ENCODE results near the gene SLC8A3. TPM values are rescaled to one million over a fixed set of nuclear protein-coding genes. Genes with fewer than 3 reads are reported as not detected.

The SLC8A3 gene
- total RNA-seq, 1 experiment from 2014 or later: not detected

DNA sequence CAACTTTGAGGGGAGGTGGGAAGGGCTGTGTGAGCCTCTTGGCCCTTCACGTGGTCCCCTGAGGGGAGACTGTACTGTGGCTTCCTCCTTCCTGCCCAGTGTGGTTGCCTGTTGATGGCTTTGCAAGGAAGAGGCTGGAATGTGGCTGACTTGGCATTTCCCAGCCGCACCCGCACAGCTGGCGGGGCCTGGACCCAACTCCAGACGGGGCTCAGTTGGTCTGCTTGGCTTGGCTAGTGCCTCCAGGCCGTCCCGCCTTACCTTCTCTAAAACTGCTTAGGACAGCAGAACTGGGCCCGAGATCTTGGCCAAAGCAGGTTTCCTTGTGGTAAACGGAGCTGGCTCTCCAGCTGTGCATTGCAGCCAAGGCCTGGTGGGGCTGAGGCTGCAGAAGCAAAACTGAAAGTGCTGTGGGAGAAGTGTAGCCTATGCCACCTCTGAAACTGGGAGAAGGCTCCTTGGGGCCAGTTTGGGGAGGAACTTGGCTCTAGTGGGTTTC, 170.0 kb downstream of the SLC8A3 start:
- RAD21 ChIA-PET (ENCODE audit: low non-redundant PET in 1 of 2, low total read pairs in 2 of 2, uncharacterized antibody in 2 of 2, unreplicated experiment in 2 of 2): interaction anchor here in 1 of 2 experiments (0.6 kb wide), 1 partner anchor 514 kb away, joined by 4 read pairs; no protein-coding TSS in a partner anchor
- no peak overlapping the region for H3K9ac ChIP-seq (ENCODE audit: low read length)
- H3K27ac ChIP-seq (ENCODE audit: low read depth, low read length): no peak overlapping the region

DNA sequence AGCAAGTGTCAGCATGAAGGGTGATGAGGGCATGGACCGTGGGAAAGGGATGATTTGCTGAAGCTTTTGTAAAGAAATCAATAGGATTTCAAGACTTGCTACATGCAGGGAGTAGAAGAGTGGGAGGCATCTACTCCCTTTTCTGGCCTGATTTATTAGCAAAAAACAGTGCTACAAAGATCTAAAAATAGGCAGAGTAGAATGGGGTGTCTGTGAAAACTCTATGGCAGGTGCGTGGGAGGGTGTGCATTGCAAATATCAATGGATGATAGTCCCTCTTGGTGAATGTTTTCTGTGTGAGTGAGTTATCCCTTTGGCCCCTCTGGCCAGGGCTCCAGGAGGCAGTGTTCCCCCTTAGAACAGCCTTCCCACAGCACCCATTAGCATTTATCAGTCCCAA, 170.5 kb downstream of the SLC8A3 start:
- no peak overlapping the region for H3K4me2 ChIP-seq (ENCODE audit: low read length)
- RAD21 ChIA-PET (ENCODE audit: low non-redundant PET in 1 of 2, low total read pairs in 2 of 2, uncharacterized antibody in 2 of 2, unreplicated experiment in 2 of 2): no interaction called here
- no peaks in the 10 kb centered on the region for H3K4me1 ChIP-seq (ENCODE audit: control insufficient read depth in 1 of 2, insufficient read depth in 2 of 2, low read length in 2 of 2)
- no peaks in the 10 kb centered on the region for H3K9me2 ChIP-seq (ENCODE audit: insufficient read depth)
- intact Hi-C loops (cut with micrococcal nuclease): no loop called here
- CTCF ChIA-PET: no interaction called here
- no peak overlapping the region for H3K4me3 ChIP-seq (replicated peaks in 1 of 2; ENCODE audit: low read depth in 1 of 2, low read length in 2 of 2)
- H2AFZ ChIP-seq (ENCODE audit: low read depth, low read length, poor library complexity, severe bottlenecking): no peak overlapping the region
- ATAC-seq: no peak
- H3K9me3 ChIP-seq (ENCODE audit: control insufficient read depth in 1 of 2, insufficient read depth in 1 of 2, low read depth in 1 of 2, low read length in 2 of 2): no peaks in the 10 kb centered on the region
- no peak for DNase-seq (ENCODE audit: low read depth, low spot score)
- H4K20me1 ChIP-seq (ENCODE audit: insufficient read depth): no peaks in the 10 kb centered on the region
- TF ChIP-seq TCF7L2 (IDR thresholded peaks at IDR 0.05; ENCODE audit: borderline replicate concordance, extremely low read depth, insufficient read depth, insufficient read length) (no peak), CEBPB (IDR thresholded peaks at IDR 0.05; ENCODE audit: low read depth) (no peak)
- H3K27ac ChIP-seq (ENCODE audit: low read depth, low read length): no peak overlapping the region
- no TSS peak for BruUV-seq (replicated peaks)
- H3K36me3 ChIP-seq (ENCODE audit: control insufficient read depth in 1 of 2, insufficient read depth in 2 of 2, low read length in 2 of 2): no peaks in the 10 kb centered on the region
- no peaks in the 10 kb centered on the region for H3K27me3 ChIP-seq (ENCODE audit: insufficient read depth, low read length)
- POLR2A ChIA-PET: no interaction called here
- H3K79me2 ChIP-seq (ENCODE audit: insufficient read depth, low read length): no peaks in the 10 kb centered on the region
- no peak overlapping the region for H3K9ac ChIP-seq (ENCODE audit: low read length)

More for the DNA sequence above, 170.0 kb downstream of the SLC8A3 start:
- intact Hi-C loops (cut with micrococcal nuclease): no loop called here
- Histone ChIP-seq H3K9me2 (ENCODE audit: insufficient read depth) (no peaks in the 10 kb centered on the region), H3K27me3 (ENCODE audit: insufficient read depth, low read length) (no peaks in the 10 kb centered on the region), H3K4me3 (replicated peaks in 1 of 2; ENCODE audit: low read depth in 1 of 2, low read length in 2 of 2) (no peak overlapping the region), H3K9me3 (ENCODE audit: control insufficient read depth in 1 of 2, insufficient read depth in 1 of 2, low read depth in 1 of 2, low read length in 2 of 2) (no peaks in the 10 kb centered on the region), H3K79me2 (ENCODE audit: insufficient read depth, low read length) (no peaks in the 10 kb centered on the region), H2AFZ (ENCODE audit: low read depth, low read length, poor library complexity, severe bottlenecking) (no peak overlapping the region), H3K4me2 (ENCODE audit: low read length) (no peak overlapping the region), H4K20me1 (ENCODE audit: insufficient read depth) (no peaks in the 10 kb centered on the region), H3K36me3 (ENCODE audit: control insufficient read depth in 1 of 2, insufficient read depth in 2 of 2, low read length in 2 of 2) (no peaks in the 10 kb centered on the region), H3K4me1 (ENCODE audit: control insufficient read depth in 1 of 2, insufficient read depth in 2 of 2, low read length in 2 of 2) (no peaks in the 10 kb centered on the region)
- TF ChIP-seq SIN3A (IDR thresholded peaks at IDR 0.05; ENCODE audit: low read depth) (no peak), SRF (IDR thresholded peaks at IDR 0.05; ENCODE audit: low read depth) (no peak), ZFX (IDR thresholded peaks at IDR 0.05) (no peak), EZH2phosphoT487 (IDR thresholded peaks at IDR 0.05; ENCODE audit: borderline replicate concordance) (no peak), SP1 (IDR thresholded peaks at IDR 0.05; ENCODE audit: low read depth) (no peak), TCF7L2 (IDR thresholded peaks at IDR 0.05; ENCODE audit: borderline replicate concordance, extremely low read depth, insufficient read depth, insufficient read length) (no peak), ZNF274 (IDR thresholded peaks at IDR 0.05; ENCODE audit: low read depth, low read length) (no peak)
- TF ChIP-seq, protein P1, sequence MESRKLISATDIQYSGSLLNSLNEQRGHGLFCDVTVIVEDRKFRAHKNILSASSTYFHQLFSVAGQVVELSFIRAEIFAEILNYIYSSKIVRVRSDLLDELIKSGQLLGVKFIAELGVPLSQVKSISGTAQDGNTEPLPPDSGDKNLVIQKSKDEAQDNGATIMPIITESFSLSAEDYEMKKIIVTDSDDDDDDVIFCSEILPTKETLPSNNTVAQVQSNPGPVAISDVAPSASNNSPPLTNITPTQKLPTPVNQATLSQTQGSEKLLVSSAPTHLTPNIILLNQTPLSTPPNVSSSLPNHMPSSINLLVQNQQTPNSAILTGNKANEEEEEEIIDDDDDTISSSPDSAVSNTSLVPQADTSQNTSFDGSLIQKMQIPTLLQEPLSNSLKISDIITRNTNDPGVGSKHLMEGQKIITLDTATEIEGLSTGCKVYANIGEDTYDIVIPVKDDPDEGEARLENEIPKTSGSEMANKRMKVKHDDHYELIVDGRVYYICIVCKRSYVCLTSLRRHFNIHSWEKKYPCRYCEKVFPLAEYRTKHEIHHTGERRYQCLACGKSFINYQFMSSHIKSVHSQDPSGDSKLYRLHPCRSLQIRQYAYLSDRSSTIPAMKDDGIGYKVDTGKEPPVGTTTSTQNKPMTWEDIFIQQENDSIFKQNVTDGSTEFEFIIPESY (IDR thresholded peaks at IDR 0.05; ENCODE audit: extremely low read depth, insufficient replicate concordance, low read length): no peak
- TF ChIP-seq, protein P2, sequence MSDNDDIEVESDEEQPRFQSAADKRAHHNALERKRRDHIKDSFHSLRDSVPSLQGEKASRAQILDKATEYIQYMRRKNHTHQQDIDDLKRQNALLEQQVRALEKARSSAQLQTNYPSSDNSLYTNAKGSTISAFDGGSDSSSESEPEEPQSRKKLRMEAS (IDR thresholded peaks at IDR 0.05): no peak
- ATAC-seq (no peak), DNase-seq (ENCODE audit: low read depth, low spot score) (no peak)
- ChIA-PET POLR2A (no interaction called here), CTCF (no interaction called here)
- no TSS peak for BruUV-seq (replicated peaks)
